GM21390 (cell line): Measurements from ENCODE around the gene ADAMTSL3.

Experiments
- ATAC-seq: cut with Tn5 transposase; IDR thresholded peaks from one replicate; pipeline ENCODE4 v1.9.1; 2021; ENCODE audit not compliant: unreplicated experiment

Gene ADAMTSL3, protein sequence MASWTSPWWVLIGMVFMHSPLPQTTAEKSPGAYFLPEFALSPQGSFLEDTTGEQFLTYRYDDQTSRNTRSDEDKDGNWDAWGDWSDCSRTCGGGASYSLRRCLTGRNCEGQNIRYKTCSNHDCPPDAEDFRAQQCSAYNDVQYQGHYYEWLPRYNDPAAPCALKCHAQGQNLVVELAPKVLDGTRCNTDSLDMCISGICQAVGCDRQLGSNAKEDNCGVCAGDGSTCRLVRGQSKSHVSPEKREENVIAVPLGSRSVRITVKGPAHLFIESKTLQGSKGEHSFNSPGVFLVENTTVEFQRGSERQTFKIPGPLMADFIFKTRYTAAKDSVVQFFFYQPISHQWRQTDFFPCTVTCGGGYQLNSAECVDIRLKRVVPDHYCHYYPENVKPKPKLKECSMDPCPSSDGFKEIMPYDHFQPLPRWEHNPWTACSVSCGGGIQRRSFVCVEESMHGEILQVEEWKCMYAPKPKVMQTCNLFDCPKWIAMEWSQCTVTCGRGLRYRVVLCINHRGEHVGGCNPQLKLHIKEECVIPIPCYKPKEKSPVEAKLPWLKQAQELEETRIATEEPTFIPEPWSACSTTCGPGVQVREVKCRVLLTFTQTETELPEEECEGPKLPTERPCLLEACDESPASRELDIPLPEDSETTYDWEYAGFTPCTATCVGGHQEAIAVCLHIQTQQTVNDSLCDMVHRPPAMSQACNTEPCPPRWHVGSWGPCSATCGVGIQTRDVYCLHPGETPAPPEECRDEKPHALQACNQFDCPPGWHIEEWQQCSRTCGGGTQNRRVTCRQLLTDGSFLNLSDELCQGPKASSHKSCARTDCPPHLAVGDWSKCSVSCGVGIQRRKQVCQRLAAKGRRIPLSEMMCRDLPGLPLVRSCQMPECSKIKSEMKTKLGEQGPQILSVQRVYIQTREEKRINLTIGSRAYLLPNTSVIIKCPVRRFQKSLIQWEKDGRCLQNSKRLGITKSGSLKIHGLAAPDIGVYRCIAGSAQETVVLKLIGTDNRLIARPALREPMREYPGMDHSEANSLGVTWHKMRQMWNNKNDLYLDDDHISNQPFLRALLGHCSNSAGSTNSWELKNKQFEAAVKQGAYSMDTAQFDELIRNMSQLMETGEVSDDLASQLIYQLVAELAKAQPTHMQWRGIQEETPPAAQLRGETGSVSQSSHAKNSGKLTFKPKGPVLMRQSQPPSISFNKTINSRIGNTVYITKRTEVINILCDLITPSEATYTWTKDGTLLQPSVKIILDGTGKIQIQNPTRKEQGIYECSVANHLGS (N-terminal part only)

DNA sequence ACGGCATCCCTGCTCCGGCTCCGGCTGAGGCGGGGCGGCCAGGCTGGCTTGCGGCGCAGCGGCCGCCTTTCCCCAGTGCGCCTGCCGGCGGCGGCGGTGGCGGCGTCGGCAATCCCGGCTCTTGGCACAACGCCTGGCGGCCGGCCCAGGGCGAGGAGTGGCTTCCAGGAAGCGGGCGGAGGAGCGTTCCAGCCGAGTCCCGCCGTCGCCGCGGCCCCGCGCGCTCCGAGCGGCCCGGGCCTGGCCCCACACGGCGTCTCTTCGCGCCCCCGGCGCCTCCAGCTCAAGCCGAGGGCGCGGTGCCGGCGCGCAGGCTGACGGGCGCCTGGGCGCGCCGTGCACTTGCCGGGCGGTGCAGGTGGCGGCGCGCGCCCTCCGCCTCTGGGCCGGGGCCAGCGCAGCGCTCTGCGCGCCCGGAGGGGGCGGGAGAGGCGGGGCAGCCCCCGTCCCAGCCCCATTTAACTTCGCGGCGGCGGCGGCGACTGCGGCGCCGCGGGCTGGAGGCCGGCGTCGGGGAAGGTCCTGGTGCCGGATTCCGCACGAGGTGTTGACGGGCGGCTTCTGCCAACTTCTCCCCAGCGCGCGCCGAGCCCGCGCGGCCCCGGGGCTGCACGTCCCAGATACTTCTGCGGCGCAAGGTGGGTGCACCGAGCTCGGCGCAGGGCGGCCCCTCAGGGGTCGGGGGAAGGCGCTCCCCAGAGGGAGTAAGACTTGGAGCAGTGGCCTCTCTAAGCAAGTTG is at the start of gene ADAMTSL3:
ADAMTSL3 (plus strand) TSS at position 485 of the 740 bp plus-strand sequence. CDS start 1,639 bp downstream, outside the sequence.
- ATAC-seq = no peak

GRCh38 chr15:83604549-83604948 is 49.4 kb upstream of the ADAMTSL3 start:
- ATAC-seq = no peak

GRCh38 chr15:83605111-83605945 is 48.6 kb upstream of the ADAMTSL3 start:
- ATAC-seq = no peak

DNA sequence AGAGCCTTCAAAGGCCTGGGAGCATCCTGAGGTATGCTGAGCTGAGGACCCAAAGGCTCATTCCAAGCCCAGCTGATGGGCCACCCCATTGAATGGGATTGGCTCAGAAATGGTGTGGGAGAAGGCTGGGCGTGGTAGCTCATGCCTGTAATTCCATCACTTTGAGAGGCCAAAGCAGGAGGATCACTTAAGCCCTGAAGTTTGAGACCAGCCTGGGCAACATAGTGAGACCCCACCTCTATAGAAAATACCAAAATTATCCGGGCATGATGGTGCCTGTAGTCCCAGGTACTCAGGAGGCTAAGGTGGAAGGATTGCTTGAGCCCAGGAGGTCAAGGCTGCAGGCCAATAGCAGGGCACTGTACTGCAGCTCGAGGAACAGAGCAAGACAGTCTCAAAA is 43.8 kb upstream of the ADAMTSL3 start:
- ATAC-seq = no peak

DNA sequence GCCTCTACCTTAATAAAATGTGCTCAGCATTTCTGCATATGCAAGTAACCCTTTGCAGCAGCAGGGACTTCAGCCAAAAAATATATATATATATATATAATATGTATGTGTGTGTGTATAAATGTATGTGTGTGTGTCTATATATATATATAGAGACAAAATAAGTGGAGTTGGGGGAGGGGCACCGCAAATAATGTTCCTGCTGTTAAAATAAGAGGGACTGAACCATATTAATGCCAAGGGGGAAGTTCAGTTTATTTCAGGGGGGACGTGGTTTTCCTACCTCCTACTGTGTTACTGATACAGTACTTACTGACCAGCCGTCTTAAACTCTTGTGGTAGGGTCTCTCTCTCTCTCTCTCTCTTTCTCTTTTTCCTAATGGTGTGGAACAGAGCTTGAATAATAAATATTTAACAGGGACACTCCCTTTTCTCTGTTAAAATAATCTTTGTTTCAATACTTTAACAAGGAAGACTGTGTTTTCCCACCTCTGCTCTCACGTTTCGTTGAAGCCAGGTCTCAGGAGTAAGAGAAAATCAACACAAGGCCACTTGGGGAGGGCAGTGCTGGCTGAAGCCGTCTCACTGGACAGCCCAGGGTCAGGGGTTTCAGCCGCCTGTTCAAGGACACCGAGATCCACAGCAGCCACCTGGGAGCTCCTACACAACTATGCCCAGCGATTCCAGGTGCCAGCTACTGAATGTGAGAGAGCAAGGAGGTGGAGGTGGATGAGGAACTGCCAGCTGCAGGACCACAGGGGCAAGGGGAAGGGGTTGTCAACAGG is 42.8 kb upstream of the ADAMTSL3 start:
- no peak for ATAC-seq

DNA sequence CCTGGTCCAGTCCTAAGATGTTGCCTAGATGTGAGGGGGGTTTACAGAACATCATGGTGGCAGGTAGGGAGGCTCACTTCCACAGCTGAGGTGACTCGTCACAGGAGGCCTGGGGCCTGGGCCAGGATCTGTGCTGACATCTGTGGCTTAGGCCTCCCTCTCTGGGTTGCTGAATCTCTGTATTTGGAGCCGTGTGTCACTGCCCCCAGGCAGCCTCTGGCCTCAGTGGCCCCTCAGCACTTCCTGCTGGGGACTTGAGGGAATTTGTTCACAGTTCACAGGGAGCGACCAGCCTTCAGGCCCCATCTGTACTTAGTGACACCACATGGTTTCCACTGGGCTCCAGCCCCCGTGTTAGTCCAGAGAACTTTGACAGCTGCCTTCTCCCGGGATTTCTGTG is 41.7 kb upstream of the ADAMTSL3 start:
- no peak for ATAC-seq

DNA sequence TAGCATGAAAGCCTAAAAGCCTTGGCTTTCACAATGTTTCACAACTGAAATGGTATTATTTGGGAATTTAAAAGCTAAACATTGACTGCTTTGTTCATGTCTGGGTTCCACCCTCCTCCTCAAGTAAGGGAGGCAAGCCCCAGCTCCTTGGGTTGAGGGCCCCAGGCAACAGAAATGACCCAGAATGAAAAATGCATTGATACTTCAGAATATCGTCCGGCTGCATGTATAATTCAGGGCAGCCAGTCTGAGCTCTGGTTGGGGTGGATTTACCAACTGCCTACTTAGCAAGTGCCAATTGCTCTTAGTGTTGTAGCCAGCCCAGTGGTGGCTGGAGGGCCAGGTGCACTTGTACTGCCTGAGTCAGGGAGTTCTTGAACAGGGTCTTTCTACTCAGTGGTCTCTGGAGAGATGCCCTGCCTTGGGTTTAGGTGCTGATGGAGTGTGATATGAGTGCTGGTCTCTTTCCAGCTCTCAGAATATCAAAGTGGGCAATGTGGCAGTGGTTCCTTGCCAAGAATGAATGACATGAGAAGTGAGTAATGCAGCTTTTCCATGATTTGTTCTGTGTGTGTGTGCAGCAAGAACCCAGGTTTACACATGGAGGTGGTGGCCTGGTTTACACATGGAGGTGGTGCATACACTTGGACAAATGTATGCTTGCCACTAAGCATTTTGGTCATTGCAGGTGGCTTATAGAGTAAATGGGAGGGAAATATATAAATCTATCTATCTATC is 40.9 kb upstream of the ADAMTSL3 start:
- ATAC-seq = no peak

DNA sequence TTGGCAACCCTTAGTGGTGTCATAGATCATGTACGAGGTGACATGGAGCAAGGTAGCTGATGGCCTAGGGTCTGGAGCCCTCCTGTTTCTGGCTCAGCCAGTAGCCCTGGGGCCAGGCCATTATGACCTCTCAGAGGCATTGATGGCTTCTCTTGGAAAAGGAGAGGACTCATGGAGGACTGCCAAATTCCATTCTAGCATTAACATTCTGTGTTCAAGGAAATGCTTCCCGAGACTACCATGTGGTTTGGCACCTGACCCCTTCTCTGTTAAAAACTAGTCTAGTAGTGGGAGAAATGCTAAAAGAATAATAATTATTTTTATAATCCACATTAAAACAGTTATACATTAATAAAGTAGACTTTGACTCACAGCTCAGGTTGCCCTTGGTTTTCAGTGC is 40.2 kb upstream of the ADAMTSL3 start:
- ATAC-seq = no peak

- no peak for ATAC-seq
Measured at GRCh38 chr15:83616840-83617239, 37.1 kb upstream of the ADAMTSL3 start.

DNA sequence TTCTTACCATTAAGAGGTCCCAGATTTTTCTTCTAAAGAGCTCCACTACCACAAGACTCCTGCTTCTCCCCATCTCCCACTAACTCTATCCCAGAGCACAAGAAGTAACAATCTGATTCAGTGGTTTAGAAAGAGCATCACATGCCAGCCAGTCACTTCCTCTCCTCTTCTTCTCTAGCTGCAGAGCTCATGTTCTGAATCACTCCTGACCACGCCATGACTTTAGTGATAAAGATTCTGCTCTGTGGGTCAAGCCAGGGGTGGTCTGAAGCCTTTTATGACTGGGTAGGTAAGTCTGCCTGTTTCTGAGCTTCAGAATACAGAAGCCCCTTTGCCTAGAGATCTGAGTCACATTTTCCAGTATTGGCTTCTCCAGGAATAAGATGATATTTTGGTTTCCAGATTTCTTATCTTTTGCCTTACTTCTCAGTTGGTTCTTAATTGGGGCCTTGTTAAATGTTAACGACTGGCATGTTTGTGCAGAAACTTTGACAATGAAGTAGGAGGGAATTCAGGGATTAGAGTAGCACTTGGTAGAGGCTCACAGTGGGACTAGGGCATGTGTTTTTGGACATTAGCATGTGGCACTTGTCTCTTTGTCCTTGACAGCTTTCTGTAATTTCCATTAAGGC is 27.6 kb upstream of the ADAMTSL3 start:
- no peak for ATAC-seq

GRCh38 chr15:83631534-83631933 is 22.4 kb upstream of the ADAMTSL3 start:
- ATAC-seq = no peak

- ATAC-seq = no peak
Measured at GRCh38 chr15:83643201-83643600, 10.7 kb upstream of the ADAMTSL3 start.

DNA sequence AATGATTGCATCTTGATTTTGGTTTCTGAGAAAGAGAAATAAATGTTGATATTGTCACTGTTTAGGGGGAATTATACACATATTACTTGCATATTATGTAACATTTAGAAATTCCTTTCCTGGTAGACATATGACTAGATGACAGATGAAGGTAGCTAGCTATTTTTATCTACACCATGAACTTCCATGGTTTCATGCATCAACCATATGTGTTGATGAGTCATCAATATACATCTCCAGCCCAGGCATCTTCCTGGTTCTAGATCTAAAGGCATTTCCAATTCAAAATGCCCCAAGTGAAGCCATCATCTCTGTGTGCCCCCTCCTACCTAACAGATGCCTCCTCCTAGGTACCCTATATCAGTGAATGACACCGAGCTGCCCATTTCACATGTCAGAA is 9.5 kb upstream of the ADAMTSL3 start:
- ATAC-seq = no peak

GRCh38 chr15:83650831-83651230 is 3.1 kb upstream of the ADAMTSL3 start:
- ATAC-seq = no peak

- ATAC-seq = no peak
Measured at GRCh38 chr15:83651541-83651940, 2.4 kb upstream of the ADAMTSL3 start.

- no peak for ATAC-seq
Measured at GRCh38 chr15:83652626-83653204, 1.2 kb upstream of the ADAMTSL3 start.

GRCh38 chr15:83653288-83653638 is 660 bp upstream of the ADAMTSL3 start:
- ATAC-seq = no peak
